ENCODE results near the gene KCNK7.

KCNK7 gene

DNA sequence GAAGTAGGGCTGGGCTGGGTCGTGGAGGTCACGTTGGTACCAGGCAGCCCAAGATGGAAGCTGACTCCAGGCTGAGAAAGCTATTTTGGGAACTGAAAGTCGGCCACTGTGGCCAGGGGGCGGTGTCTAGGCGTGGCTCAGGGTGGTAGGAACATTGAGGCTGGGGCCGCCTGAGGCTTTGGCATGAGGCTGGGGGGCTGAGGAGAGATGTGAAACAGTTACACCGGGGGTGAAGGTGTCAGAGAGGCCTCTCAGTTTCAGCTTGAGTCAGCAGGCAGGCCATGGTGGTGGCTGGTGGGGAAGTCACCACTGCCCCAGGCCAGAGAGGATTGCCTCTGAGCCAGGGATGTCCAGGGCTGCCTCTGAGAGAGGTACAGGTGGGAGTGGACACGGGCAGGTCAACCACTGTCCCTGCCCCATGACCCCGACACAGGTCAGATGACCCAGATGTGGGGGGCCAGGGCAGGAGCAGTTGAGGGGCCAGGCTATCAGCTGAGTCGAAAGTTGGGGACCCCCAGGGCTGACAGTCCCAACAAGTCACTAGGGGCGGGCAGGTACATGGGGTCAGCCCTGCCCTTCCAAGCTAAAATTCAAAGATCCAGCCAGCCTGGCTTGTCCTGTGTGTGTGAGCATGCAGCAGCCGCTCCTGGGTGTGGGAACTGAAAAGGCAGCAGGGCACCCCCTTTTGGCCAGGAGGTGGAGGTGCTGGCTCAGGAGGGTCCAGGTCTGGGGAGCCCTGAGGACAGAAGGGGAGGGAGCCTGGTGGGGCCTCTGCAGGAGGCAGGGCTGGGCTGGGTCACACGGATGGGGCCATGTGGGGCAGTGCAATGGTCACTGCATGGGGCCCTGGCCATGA, 7.2 kb downstream of the KCNK7 start:
- DNase-seq (ENCODE audit: low read depth), result peak; percentile 55

DNA sequence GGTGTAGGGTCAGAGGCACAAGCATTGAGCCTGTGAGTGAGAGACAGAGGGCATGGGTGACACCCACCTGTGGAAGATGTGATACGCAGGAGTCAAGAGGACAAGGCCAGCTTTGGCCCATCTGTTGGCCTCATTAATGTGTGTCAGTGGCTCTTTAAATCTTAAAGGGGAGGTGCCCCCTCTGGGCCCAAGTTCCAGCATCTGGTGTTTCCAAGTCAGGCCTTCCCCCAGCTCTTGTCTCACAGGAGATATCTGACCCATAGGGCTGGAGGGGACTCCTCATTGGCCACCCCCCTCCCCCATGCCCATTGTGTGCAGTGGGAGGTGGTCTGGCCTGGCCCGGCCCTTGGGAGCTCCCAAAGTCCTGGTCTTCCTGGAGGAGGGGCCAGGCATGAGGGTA, 8.9 kb downstream of the KCNK7 start:
- no peak for DNase-seq (ENCODE audit: low read depth)

- DNase-seq (ENCODE audit: low read depth), result no peak
These were observed 9.4 kb downstream of the KCNK7 start for GRCh38 chr11:65586247-65586630.

- DNase-seq (ENCODE audit: low read depth), result no peak
These were observed 10.0 kb downstream of the KCNK7 start for GRCh38 chr11:65585396-65586246.

DNA sequence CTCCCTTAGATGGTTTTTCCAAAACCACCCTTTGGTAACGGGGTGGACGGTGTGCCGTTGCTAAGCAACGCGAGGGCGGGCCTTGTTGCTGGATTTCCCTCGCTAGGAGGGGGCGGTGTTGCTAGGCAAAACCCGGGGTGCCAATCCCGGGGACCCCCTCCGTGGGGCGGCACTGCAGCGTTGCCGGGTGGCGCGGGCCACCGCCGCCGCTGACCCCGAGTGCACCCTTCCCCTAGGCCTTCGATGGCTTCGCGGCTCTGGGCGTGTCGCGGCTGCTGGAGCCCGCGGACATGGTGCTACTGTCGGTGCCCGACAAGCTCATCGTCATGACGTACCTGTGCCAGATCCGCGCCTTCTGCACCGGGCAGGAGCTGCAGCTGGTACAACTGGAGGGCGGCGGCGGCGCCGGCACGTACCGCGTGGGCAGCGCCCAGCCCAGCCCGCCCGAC, 10.9 kb downstream of the KCNK7 start:
- DNase-seq (ENCODE audit: low read depth), result no peak

- no peak for DNase-seq (ENCODE audit: low read depth)
These were observed 11.5 kb downstream of the KCNK7 start for GRCh38 chr11:65584106-65584505.

- no peak for DNase-seq (ENCODE audit: low read depth)
These were observed 12.0 kb downstream of the KCNK7 start for GRCh38 chr11:65583589-65583988.

DNA sequence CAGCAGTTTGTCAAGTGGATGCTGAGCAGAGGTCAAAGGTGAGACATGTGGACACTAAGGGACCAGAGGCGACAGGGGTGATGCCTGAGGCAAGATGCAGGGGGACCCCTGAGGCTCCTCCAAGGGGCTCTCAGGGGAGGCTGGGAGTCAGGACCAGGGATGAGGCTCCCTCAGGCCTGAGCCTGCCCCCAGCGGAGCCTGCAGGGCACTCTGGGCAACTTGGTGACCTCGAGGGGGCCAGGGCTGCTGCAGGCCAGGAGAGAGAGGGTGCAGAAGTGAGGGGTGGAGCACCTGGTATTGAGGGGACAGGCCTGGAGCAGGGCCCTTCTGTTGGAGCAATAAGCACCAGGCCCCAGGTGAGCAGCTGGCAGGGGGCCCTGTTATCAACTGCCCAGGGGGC, 13.7 kb downstream of the KCNK7 start:
- no peak for DNase-seq (ENCODE audit: low read depth)

GRCh38 chr11:65580756-65581155, 14.8 kb downstream of the KCNK7 start:
- DNase-seq (ENCODE audit: low read depth), result no peak

- no peak for DNase-seq (ENCODE audit: low read depth)
These were observed 15.4 kb downstream of the KCNK7 start for GRCh38 chr11:65580031-65580692.

GRCh38 chr11:65579291-65579690, 16.3 kb downstream of the KCNK7 start:
- DNase-seq (ENCODE audit: low read depth), result no peak

GRCh38 chr11:65578667-65579066, 16.9 kb downstream of the KCNK7 start:
- DNase-seq (ENCODE audit: low read depth), result no peak

GRCh38 chr11:65578134-65578533, 17.5 kb downstream of the KCNK7 start:
- no peak for DNase-seq (ENCODE audit: low read depth)

DNA sequence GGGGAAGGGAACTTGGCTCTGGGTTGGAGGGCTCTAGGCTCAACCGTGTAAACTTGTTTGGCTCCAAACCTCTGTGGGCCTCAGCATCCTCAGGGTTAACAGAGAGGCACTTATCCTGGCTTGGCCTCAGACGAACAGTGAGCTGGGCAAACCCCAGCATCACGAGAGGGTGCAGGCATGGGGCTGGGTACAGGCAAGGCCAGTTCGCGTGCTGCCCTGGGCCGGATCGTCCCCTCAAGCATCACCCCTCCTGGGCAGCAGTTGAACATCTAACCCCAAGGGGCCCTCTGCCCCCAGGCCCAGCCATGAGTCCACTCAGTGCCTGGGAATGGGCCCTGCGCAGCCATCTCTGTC, 17.9 kb downstream of the KCNK7 start:
- DNase-seq (ENCODE audit: low read depth), result no peak

GRCh38 chr11:65576867-65577755, 18.5 kb downstream of the KCNK7 start:
- DNase-seq (ENCODE audit: low read depth), result no peak

GRCh38 chr11:65576232-65576866, 19.3 kb downstream of the KCNK7 start:
- DNase-seq (ENCODE audit: low read depth), result no peak

GRCh38 chr11:65575568-65576231, 19.9 kb downstream of the KCNK7 start, which contains the start of gene EHBP1L1:
Gene EHBP1L1, plus strand, starts transcription at chr11:65576053. Its CDS starts 250 bp downstream, at chr11:65576303.
- no peak for DNase-seq (ENCODE audit: low read depth)

- DNase-seq (ENCODE audit: low read depth), result no peak
These were observed 20.6 kb downstream of the KCNK7 start for GRCh38 chr11:65574811-65575567.

DNA sequence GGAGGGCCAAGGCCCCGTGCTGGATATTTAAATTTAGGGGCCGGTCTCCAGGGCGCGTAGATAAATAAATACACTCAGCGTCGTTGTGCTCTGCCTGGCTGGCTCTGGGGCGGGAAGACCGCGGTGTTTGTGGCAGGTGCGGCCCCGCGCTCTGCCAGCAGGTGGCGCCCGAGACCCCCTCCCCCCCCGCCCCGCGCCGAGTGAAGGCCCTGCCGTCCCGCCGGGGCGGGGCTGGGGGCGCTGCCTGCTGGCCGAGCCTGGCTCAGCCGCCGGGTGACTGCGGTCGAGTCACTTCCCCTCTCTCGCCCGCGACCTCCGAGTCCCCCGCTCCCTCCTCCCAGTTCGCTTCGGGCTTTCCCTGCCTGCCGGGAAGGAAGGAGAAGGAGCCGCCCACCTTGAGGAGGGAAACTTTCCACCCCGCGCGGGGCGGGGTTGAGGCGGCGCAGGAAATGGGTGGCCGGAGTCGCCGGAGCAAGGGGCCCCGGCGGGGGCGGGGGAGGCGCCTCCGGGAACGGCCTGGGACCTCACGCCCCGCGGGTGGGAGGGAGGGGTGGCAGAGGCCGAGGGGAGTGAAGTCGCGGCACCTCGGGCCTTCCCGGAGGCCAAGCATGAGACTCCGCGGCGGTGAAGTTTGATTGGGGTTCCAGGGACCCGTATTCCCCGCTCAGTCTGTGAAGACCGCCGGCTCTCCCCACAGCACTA, 21.3 kb downstream of the KCNK7 start:
- peak; percentile 74 for DNase-seq (ENCODE audit: low read depth)

Data from stimulated activated CD8-positive, alpha-beta memory T cell treated with anti-CD3 and anti-CD28 coated beads, Interleukin-12 subunit alpha, Interleukin-12 subunit beta, amount 100 ng/mL, for 1 hour (primary cell).